Keratinocyte (primary cell): ENCODE measurements around the gene PAAF1. TPM values are rescaled to one million over a fixed set of nuclear protein-coding genes. Genes with fewer than 3 reads are reported as not detected.

Source experiments
- DNase-seq: peaks from one replicate; pipeline ENCODE4 v3.0.0-alpha.2; 2011; ENCODE audit warnings: low read depth, missing footprints, low spot score
- FAIRE-seq: peaks from 2 replicates; lab custom pipeline; 2011; peaks lifted over from hg19 to GRCh38; lab: Jason Lieb, UNC
- H2AFZ ChIP-seq: 2 replicates; pipeline ENCODE4 v1.6.0; 2012; ENCODE audit warnings: low read length, control low read depth, inconsistent platforms; ENCODE audit not compliant: control insufficient read depth
- H3K27ac ChIP-seq: 2 replicates; pipeline ENCODE4 v1.5.1; 2011; ENCODE audit warnings: low read length; ENCODE audit not compliant: control insufficient read depth, insufficient read depth
- H3K27me3 ChIP-seq: 3 replicates; pipeline ENCODE4 v1.6.0; 2011; ENCODE audit warnings: low read length; ENCODE audit not compliant: control insufficient read depth, insufficient read depth; ENCODE audit errors: extremely low read depth
- H3K36me3 ChIP-seq, 2 experiments: 2 replicates in 1 of 2; 3 replicates in 1 of 2; pipeline ENCODE4 v1.5.1; 2011; ENCODE audit warnings: low read length in 2 of 2, mild to moderate bottlenecking in 1 of 2; ENCODE audit not compliant: control insufficient read depth in 2 of 2, insufficient read depth in 2 of 2; ENCODE audit errors: extremely low read depth in 1 of 2
- H3K4me1 ChIP-seq: 3 replicates; pipeline ENCODE4 v1.5.1; 2011; ENCODE audit warnings: low read length; ENCODE audit not compliant: control insufficient read depth, insufficient read depth; ENCODE audit errors: extremely low read depth
- H3K4me2 ChIP-seq: 3 replicates; pipeline ENCODE4 v1.6.0; 2011; ENCODE audit warnings: low read depth, low read length; ENCODE audit not compliant: control insufficient read depth, insufficient read depth; ENCODE audit errors: extremely low read depth
- H3K4me3 ChIP-seq, 3 experiments: fragments of 200-600 bp in 1 of 3; sonication (generic) in 1 of 3; 2 replicates in 2 of 3; 3 replicates in 1 of 3; pipeline ENCODE4 v1.5.1; 2011 to 2016; ENCODE audit warnings: low read length in 3 of 3, mild to moderate bottlenecking in 3 of 3, control low read depth in 2 of 3, inconsistent platforms in 1 of 3, low read depth in 1 of 3, mixed read lengths in 1 of 3, mixed run types in 1 of 3, moderate library complexity in 1 of 3; ENCODE audit not compliant: control insufficient read depth in 2 of 3, insufficient read depth in 2 of 3; ENCODE audit errors: extremely low read depth in 1 of 3
- H3K79me2 ChIP-seq: 2 replicates; pipeline ENCODE4 v1.6.0; 2012; ENCODE audit warnings: low read length; ENCODE audit not compliant: control insufficient read depth, insufficient read depth
- H3K9ac ChIP-seq: 3 replicates; pipeline ENCODE4 v1.6.0; 2011; ENCODE audit warnings: low read length; ENCODE audit not compliant: control insufficient read depth, insufficient read depth; ENCODE audit errors: extremely low read depth
- H3K9me1 ChIP-seq: 3 replicates; pipeline ENCODE4 v1.6.0; 2011; ENCODE audit warnings: low read length; ENCODE audit not compliant: control insufficient read depth, insufficient read depth; ENCODE audit errors: extremely low read depth
- H3K9me3 ChIP-seq: 2 replicates; pipeline ENCODE4 v1.5.1; 2012; ENCODE audit warnings: low read depth, low read length; ENCODE audit not compliant: control insufficient read depth
- H4K20me1 ChIP-seq: 3 replicates; pipeline ENCODE4 v1.6.0; 2011; ENCODE audit warnings: low read length; ENCODE audit not compliant: control insufficient read depth, insufficient read depth; ENCODE audit errors: extremely low read depth
- EZH2 ChIP-seq: IDR thresholded peaks from one replicate; pipeline ENCODE4 v1.6.1; 2012; ENCODE audit warnings: inconsistent platforms, mild to moderate bottlenecking, low read length, moderate library complexity
- dilution Hi-C: fragments of 300-500 bp; cut with MboI; formaldehyde crosslinking; loops from one replicate; pipeline ENCODE4 v1.7.0; 2020; ENCODE audit warnings: low sequenced_read_pairs; ENCODE audit not compliant: extremely low pct_ligation_motif_present
- polyA plus RNA-seq, 5 experiments: library from polyadenylated mRNA; depleted of rRNA in 3 of 5; stranded (reverse) in 3 of 5; stranded (forward) in 1 of 5; unstranded in 1 of 5; fragments of >200 nt; gene quantifications; 1 replicate in 1 of 5; 2 replicates in 3 of 5; 3 replicates in 1 of 5; pipeline versions ENCODE4 v1.2.1 to v1.2.3, GENCODE V29; 2011 to 2012; ENCODE audit warnings: missing spikeins in 2 of 5, low read depth in 1 of 5, low replicate concordance in 1 of 5
- TF ChIP-seq, protein P1 (sequence below), 3 experiments: IDR thresholded peaks in 1 of 3; conservative IDR thresholded peaks in 1 of 3; optimal IDR thresholded peaks in 1 of 3; 2 replicates in 2 of 3; 3 replicates in 1 of 3; pipeline versions ENCODE3 to v1.5.1; 2011; ENCODE audit warnings: low read length in 3 of 3, mild to moderate bottlenecking in 3 of 3, moderate library complexity in 2 of 3, control low read depth in 1 of 3, inconsistent platforms in 1 of 3; ENCODE audit not compliant: insufficient read depth in 2 of 3; ENCODE audit errors: extremely low read depth in 1 of 3

PAAF1 gene
- polyA plus RNA-seq, 1 donor (not counting 4 experiments of a cell fraction or from before 2014, with no cell fraction given) = 19.1 TPM

DNA sequence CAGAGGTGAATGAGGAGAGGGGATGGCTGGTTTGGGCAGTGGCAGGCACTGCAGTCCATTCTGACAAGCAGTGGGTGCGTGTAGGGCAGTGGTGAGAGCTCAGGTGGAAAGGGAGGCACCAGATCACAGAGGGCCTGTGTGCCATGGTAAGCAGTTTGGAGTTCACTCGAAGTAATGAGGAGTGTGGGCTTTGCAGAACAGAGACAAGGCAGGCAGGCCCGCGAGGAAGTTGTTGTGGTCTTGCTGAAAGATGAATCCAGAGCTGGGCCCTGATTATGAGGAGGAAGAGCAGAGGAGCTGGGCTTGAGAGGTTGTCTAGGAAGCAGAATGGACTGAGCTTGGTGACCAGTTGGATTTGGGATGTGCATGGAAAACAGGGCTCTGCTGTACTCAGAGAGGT is 72.4 kb downstream of the PAAF1 start:
- Histone ChIP-seq H3K27ac (no peak overlapping the region), H4K20me1 (no peaks in the 10 kb centered on the region), H3K9ac (no peak overlapping the region), H3K4me2 (no peak overlapping the region), H3K27me3 (no peaks in the 10 kb centered on the region), H3K4me3 (no peak overlapping the region), H3K4me1 (no peaks in the 10 kb centered on the region), H2AFZ (no peak overlapping the region), H3K9me3 (no peaks in the 10 kb centered on the region), H3K9me1 (no peaks in the 10 kb centered on the region), H3K36me3 (no peaks in the 10 kb centered on the region), H3K79me2 (no peaks in the 10 kb centered on the region)
- no peak for TF ChIP-seq EZH2
- TF ChIP-seq, protein P1, sequence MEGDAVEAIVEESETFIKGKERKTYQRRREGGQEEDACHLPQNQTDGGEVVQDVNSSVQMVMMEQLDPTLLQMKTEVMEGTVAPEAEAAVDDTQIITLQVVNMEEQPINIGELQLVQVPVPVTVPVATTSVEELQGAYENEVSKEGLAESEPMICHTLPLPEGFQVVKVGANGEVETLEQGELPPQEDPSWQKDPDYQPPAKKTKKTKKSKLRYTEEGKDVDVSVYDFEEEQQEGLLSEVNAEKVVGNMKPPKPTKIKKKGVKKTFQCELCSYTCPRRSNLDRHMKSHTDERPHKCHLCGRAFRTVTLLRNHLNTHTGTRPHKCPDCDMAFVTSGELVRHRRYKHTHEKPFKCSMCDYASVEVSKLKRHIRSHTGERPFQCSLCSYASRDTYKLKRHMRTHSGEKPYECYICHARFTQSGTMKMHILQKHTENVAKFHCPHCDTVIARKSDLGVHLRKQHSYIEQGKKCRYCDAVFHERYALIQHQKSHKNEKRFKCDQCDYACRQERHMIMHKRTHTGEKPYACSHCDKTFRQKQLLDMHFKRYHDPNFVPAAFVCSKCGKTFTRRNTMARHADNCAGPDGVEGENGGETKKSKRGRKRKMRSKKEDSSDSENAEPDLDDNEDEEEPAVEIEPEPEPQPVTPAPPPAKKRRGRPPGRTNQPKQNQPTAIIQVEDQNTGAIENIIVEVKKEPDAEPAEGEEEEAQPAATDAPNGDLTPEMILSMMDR (optimal IDR thresholded peaks at IDR 0.05 in 1 of 3, IDR thresholded peaks at IDR 0.05 in 1 of 3, conservative IDR thresholded peaks at IDR 0.05 in 1 of 3; ENCODE audit: extremely low read depth in 1 of 3, insufficient read depth in 2 of 3, low read length in 3 of 3) = no peak
- DNase-seq (no peak), FAIRE-seq (no peak)
- dilution Hi-C loops = no loop called here

GRCh38 chr11:73949912-73950311 is 73.1 kb downstream of the PAAF1 start:
- Histone ChIP-seq H3K4me1 (no peaks in the 10 kb centered on the region), H3K9me1 (no peaks in the 10 kb centered on the region), H3K27me3 (no peaks in the 10 kb centered on the region), H3K4me2 (no peak overlapping the region), H3K27ac (no peak overlapping the region), H3K4me3 (no peak overlapping the region), H3K79me2 (no peaks in the 10 kb centered on the region), H4K20me1 (no peaks in the 10 kb centered on the region), H3K36me3 (no peaks in the 10 kb centered on the region), H2AFZ (no peak overlapping the region), H3K9ac (no peak overlapping the region), H3K9me3 (no peaks in the 10 kb centered on the region)
- FAIRE-seq (no peak), DNase-seq (no peak)
- dilution Hi-C loops = no loop called here
- TF ChIP-seq, protein P1 (optimal IDR thresholded peaks at IDR 0.05 in 1 of 3, IDR thresholded peaks at IDR 0.05 in 1 of 3, conservative IDR thresholded peaks at IDR 0.05 in 1 of 3; ENCODE audit: extremely low read depth in 1 of 3, insufficient read depth in 2 of 3, low read length in 3 of 3) = no peak
- no peak for TF ChIP-seq EZH2
